NCI-H2029 (cell line): ENCODE measurements around the gene SAFB.
"Not testable (repeated sequence)": the region's sequence is repeated elsewhere in the genome, so short reads cannot be mapped to it uniquely, and the experiment has no call there.

Experiments used
- DNase-seq: peaks from one replicate; lab custom pipeline; 2025; lab: John Stamatoyannopoulos, UW

SAFB gene

GRCh38 chr19:5697890-5698634 is 75.2 kb downstream of the SAFB start:
- no peak for DNase-seq

GRCh38 chr19:5698635-5699422 is 75.9 kb downstream of the SAFB start:
- DNase-seq = no peak

- DNase-seq = no peak
These were observed 77.7 kb downstream of the SAFB start for GRCh38 chr19:5700455-5701092.

GRCh38 chr19:5702053-5702410 is 79.1 kb downstream of the SAFB start:
- not testable (repeated sequence) for DNase-seq

- DNase-seq = no peak
These were observed 81.2 kb downstream of the SAFB start for GRCh38 chr19:5703819-5704818.

- no peak for DNase-seq
These were observed 82.7 kb downstream of the SAFB start for GRCh38 chr19:5705552-5705951.

GRCh38 chr19:5706876-5707573 is 84.1 kb downstream of the SAFB start:
- no peak for DNase-seq

- DNase-seq = no peak
These were observed 85.0 kb downstream of the SAFB start for GRCh38 chr19:5707576-5708575.

- DNase-seq = no peak
These were observed 88.1 kb downstream of the SAFB start for GRCh38 chr19:5711025-5711424.

GRCh38 chr19:5711713-5712161 is 88.9 kb downstream of the SAFB start:
- DNase-seq = no peak

GRCh38 chr19:5713228-5713627 is 90.3 kb downstream of the SAFB start:
- DNase-seq = no peak

GRCh38 chr19:5714816-5715215 is 91.9 kb downstream of the SAFB start:
- DNase-seq = no peak

- DNase-seq = no peak
These were observed 94.5 kb downstream of the SAFB start for GRCh38 chr19:5717215-5717935.
